COR-L47 (cell line): ENCODE results near the gene ARHGEF9.

Experiments used
- DNase-seq: peaks from one replicate; lab custom pipeline; 2025; lab: John Stamatoyannopoulos, UW

ARHGEF9 gene

GRCh38 chrX:63746278-63746677, 38.7 kb downstream of the ARHGEF9 start:
- DNase-seq = no peak

GRCh38 chrX:63744850-63745394, 40.1 kb downstream of the ARHGEF9 start:
- DNase-seq = no peak

GRCh38 chrX:63743596-63743995, 41.4 kb downstream of the ARHGEF9 start:
- DNase-seq = no peak

- no peak for DNase-seq
These were observed 44.6 kb downstream of the ARHGEF9 start for GRCh38 chrX:63740382-63740781.

- no peak for DNase-seq
These were observed 45.1 kb downstream of the ARHGEF9 start for GRCh38 chrX:63739885-63740284.

- DNase-seq = no peak
These were observed 46.3 kb downstream of the ARHGEF9 start for GRCh38 chrX:63738696-63739095.

- DNase-seq = no peak
These were observed 47.7 kb downstream of the ARHGEF9 start for GRCh38 chrX:63737131-63737921.

GRCh38 chrX:63735882-63736281, 49.1 kb downstream of the ARHGEF9 start:
- no peak for DNase-seq

- no peak for DNase-seq
These were observed 64.7 kb downstream of the ARHGEF9 start for GRCh38 chrX:63720293-63720692.

- DNase-seq = no peak
These were observed 65.4 kb downstream of the ARHGEF9 start for GRCh38 chrX:63719633-63720032.

- DNase-seq = no peak
These were observed 66.9 kb downstream of the ARHGEF9 start for GRCh38 chrX:63718010-63718694.

- DNase-seq = no peak
These were observed 71.5 kb downstream of the ARHGEF9 start for GRCh38 chrX:63713526-63713925.

GRCh38 chrX:63708801-63709200, 76.2 kb downstream of the ARHGEF9 start:
- DNase-seq = no peak

- DNase-seq = no peak
These were observed 82.5 kb downstream of the ARHGEF9 start for GRCh38 chrX:63702556-63702955.

GRCh38 chrX:63686878-63687714, 97.9 kb downstream of the ARHGEF9 start:
- no peak for DNase-seq

GRCh38 chrX:63680423-63680822, 104.6 kb downstream of the ARHGEF9 start:
- no peak for DNase-seq

- DNase-seq = no peak
These were observed 105.6 kb downstream of the ARHGEF9 start for GRCh38 chrX:63679432-63679831.

GRCh38 chrX:63675716-63676115, 109.3 kb downstream of the ARHGEF9 start:
- no peak for DNase-seq

- DNase-seq = no peak
These were observed 111.1 kb downstream of the ARHGEF9 start for GRCh38 chrX:63673896-63674295.

- DNase-seq = no peak
These were observed 120.3 kb downstream of the ARHGEF9 start for GRCh38 chrX:63664741-63665140.

- no peak for DNase-seq
These were observed 120.9 kb downstream of the ARHGEF9 start for GRCh38 chrX:63664083-63664482.

GRCh38 chrX:63661676-63662075, 123.3 kb downstream of the ARHGEF9 start:
- DNase-seq = no peak
